SH-SY5Y (cell line): ENCODE results near the gene CEACAM20.

Experiments used
- GATA2 ChIP-seq: IDR thresholded peaks from 2 replicates; pipeline ENCODE4 v1.6.1; 2011; ENCODE audit warnings: mild to moderate bottlenecking, low read depth, low read length
- GATA3 ChIP-seq: IDR thresholded peaks from 2 replicates; pipeline ENCODE4 v1.6.1; 2011; ENCODE audit warnings: low read depth, mild to moderate bottlenecking, low read length, moderate library complexity

- TF ChIP-seq GATA2 (no peak), GATA3 (no peak)
These were observed 45.7 kb upstream of the CEACAM20 start for GRCh38 chr19:44575116-44575700.
